ENCODE data around the gene GOLT1A. TPM values are rescaled to one million over a fixed set of nuclear protein-coding genes. Genes with fewer than 3 reads are reported as not detected.

The GOLT1A gene, protein sequence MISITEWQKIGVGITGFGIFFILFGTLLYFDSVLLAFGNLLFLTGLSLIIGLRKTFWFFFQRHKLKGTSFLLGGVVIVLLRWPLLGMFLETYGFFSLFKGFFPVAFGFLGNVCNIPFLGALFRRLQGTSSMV
- under 1 TPM in 1 of 4 donors, not detected in 3; 0.38 TPM for total RNA-seq

DNA sequence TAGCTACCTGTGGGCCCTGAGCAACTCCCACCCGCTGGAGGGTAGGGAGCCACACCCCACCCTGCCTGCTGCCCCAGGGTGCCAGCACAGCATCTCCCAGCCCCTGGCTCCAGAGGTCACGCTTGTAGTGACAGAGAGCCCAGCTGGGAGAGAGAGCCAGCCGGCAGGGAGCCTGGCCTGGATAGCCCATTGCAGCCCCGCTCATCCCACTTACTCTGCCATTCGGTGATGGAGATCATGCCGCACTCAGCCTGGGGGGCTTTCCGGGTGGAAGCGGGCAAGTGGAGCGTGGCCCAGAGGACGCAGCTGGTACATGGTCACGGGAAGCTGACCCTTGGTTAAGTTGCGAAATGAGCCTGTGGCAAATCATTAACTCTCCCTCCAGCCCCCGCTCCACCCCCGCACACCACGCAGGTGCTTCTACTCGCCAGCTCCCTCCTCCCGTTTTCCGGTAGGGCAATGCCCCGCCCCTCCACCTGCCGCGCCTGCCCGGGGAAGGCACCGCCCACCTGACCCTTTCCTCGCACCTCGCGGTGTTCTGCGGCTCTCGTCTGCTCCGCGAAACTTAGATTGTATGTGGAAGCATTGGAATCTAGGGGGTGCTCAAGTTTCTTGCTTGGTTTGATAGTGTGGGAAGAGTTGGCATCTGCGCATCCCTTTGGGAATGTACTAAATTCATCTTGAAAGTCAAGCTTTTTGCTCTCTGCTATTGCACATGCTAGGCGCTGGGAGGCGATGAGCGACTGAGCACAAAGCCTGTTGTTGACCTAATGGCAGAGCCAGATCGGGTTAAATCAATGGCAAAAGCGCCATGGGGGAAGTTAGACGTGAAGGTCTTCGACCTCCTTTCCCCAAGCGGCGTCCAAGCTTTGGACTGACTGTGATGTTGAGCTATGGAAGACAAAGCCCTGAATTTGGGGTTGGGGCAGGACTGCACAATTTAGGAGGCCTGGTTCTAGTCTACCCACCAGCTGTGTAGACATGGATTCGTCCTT is at the start of gene GOLT1A:
TSS of gene GOLT1A (minus strand) at position 321 of the 995 bp plus-strand sequence. CDS start at position 239, 82 bp downstream.
- no peak within 1 kb of the TSS for H3K27ac ChIP-seq
- H3K9me3 ChIP-seq, result no peaks in the 10 kb centered on the region
- no peaks in the 10 kb centered on the region for H3K36me3 ChIP-seq
- DNase-seq, result no peak
- intact Hi-C loops (cut with DNase I), result loop anchor here (5.0 kb wide), 1 partner anchor 153 kb away; no protein-coding TSS in a partner anchor
- peaks cover 9 to 12% (median 10%) of the 10 kb centered on the region in 3 donors for H3K4me1 ChIP-seq
- TF ChIP-seq CTCF (IDR thresholded peaks at IDR 0.05), result peak in 5 of 6 experiments; percentile 55 to 78 (median 66)
- no peak for TF ChIP-seq POLR2A (IDR thresholded peaks at IDR 0.05)
- peaks cover 0 to 20% (median 0%) of the 10 kb centered on the region in 4 donors for H3K27me3 ChIP-seq
- peak within 1 kb of the TSS in 3 of 4 donors; percentile 23 to 47 (median 30) for H3K4me3 ChIP-seq
- 23 to 40% methylated on average over 7 to 9 of the region's 41 CpGs for WGBS, 2 donors

- H3K27ac ChIP-seq, result no peak overlapping the region
- TF ChIP-seq POLR2A (IDR thresholded peaks at IDR 0.05), result no peak
- no peak overlapping the region for H3K4me3 ChIP-seq
- no peaks in the 10 kb centered on the region for H3K27me3 ChIP-seq
- 53 to 66% methylated on average over 12 of the region's 13 CpGs for WGBS, 2 donors
- peaks cover 0 to 64% (median 0%) of the 10 kb centered on the region in 3 donors for H3K36me3 ChIP-seq
- H3K4me1 ChIP-seq, result peaks cover 0 to 9% (median 0%) of the 10 kb centered on the region in 3 donors
- DNase-seq, result no peak
- H3K9me3 ChIP-seq, result no peaks in the 10 kb centered on the region
- intact Hi-C loops (cut with DNase I), result no loop called here
These were observed 49.6 kb upstream of the GOLT1A start for GRCh38 chr1:204263254-204263910.

GRCh38 chr1:204262506-204263253 is 48.9 kb upstream of the GOLT1A start:
- Histone ChIP-seq H3K36me3 (peaks cover 0 to 68% (median 0%) of the 10 kb centered on the region in 3 donors), H3K4me1 (peaks cover 0 to 9% (median 0%) of the 10 kb centered on the region in 3 donors), H3K9me3 (no peaks in the 10 kb centered on the region), H3K4me3 (no peak overlapping the region), H3K27ac (no peak overlapping the region), H3K27me3 (no peaks in the 10 kb centered on the region)
- DNase-seq, result no peak
- 78 to 84% methylated on average over 12 of the region's 13 CpGs for WGBS, 2 donors
- intact Hi-C loops (cut with DNase I), result no loop called here
- TF ChIP-seq CTCF (IDR thresholded peaks at IDR 0.05) (no peak), POLR2A (IDR thresholded peaks at IDR 0.05) (no peak)

DNA sequence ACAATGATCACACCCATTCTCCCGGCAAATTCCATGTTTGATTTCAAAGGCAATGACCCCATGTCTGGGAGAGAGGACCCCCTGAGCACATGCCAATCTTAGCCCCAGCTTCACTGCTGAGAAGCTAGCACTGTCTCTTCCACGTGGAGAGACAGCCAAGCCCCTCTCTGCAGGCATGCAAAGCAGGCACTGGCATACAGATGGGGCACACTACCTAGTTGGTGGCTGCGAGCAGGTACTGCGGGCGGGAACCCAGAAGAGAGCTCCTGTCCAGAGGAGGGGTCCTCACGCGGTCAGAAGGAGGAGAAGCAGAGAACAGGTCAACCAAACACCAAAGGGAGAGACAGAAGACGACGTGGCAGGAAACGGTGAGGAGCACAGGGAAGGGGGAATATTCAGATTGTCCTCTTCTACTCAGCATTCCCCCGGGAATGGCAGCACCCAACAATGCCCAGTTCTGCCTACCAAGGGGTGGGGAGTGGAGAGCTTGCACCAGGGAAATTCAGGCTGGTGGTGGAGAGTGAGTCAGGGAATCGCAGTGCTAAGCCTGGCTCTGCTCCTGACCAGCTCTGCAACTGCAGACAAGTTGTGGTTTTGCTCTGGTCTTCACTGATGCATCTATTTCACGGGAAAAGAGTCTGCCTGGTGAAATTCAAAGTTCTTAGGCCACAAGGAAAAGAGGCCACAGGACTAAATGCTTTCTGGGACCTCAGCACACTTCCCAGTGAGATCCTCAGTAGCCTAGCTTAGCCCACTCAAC is 48.1 kb upstream of the GOLT1A start:
- intact Hi-C loops (cut with DNase I), result no loop called here
- Histone ChIP-seq H3K4me3 (no peak overlapping the region), H3K27ac (no peak overlapping the region), H3K9me3 (no peaks in the 10 kb centered on the region), H3K36me3 (peaks cover 0 to 68% (median 0%) of the 10 kb centered on the region in 3 donors), H3K27me3 (no peaks in the 10 kb centered on the region), H3K4me1 (peaks cover 0 to 9% (median 0%) of the 10 kb centered on the region in 3 donors)
- 68 to 76% methylated on average over 8 to 10 of the region's 13 CpGs for WGBS, 2 donors
- DNase-seq, result no peak
- TF ChIP-seq CTCF (IDR thresholded peaks at IDR 0.05) (no peak), POLR2A (IDR thresholded peaks at IDR 0.05) (no peak)

Measured in esophagus squamous epithelium (tissue), 5 donors.